Measurements from ENCODE around the gene RFNG.

The RFNG gene

DNA sequence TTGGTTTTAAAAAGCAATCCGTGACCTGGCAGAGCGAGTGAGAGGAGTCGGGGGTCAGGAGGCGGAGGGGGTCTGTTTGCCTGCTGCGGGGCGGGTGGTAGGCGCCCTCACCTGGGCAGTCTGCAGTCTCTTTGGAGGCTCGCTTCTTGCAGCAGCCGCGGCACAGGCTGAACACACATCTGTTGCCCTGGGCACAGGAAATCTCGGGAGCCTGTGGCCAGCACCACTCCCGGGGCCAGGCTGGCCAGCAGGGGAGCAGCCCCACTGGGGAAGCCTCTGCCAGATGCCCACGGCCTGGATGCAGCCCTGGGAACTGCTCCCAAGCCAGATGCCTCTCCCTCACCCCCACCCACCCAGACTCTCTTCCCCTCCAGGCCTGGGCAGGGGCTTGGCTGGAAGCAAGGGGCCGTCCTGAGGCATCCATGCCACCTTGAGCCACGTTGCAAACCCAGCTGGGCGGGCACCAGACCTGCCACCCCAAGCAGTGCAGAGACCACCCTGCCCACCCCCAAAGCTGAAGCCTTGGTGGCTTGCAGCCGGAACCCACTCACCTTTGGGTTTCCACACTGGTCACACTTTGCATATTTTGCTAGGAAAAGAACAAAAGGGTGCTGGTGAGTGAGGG lies 6.7 kb upstream of the RFNG start:
- Histone ChIP-seq H3K4me3 (ENCODE audit: low read depth in 1 of 2, low read length in 2 of 2) (no peak overlapping the region), H3K9ac (ENCODE audit: low read length) (no peak overlapping the region), H3K9me3 (ENCODE audit: low read length) (no peaks in the 10 kb centered on the region), H3K36me3 (ENCODE audit: insufficient read depth, low read length) (peaks cover 51% of the 10 kb centered on the region), H3K27ac (ENCODE audit: low read depth, low read length) (no peak overlapping the region), H3K27me3 (ENCODE audit: control insufficient read depth in 1 of 2, insufficient read depth in 2 of 2, low read length in 2 of 2) (no peaks in the 10 kb centered on the region), H3K4me1 (ENCODE audit: insufficient read depth, low read length) (peaks cover 7% of the 10 kb centered on the region)

DNA sequence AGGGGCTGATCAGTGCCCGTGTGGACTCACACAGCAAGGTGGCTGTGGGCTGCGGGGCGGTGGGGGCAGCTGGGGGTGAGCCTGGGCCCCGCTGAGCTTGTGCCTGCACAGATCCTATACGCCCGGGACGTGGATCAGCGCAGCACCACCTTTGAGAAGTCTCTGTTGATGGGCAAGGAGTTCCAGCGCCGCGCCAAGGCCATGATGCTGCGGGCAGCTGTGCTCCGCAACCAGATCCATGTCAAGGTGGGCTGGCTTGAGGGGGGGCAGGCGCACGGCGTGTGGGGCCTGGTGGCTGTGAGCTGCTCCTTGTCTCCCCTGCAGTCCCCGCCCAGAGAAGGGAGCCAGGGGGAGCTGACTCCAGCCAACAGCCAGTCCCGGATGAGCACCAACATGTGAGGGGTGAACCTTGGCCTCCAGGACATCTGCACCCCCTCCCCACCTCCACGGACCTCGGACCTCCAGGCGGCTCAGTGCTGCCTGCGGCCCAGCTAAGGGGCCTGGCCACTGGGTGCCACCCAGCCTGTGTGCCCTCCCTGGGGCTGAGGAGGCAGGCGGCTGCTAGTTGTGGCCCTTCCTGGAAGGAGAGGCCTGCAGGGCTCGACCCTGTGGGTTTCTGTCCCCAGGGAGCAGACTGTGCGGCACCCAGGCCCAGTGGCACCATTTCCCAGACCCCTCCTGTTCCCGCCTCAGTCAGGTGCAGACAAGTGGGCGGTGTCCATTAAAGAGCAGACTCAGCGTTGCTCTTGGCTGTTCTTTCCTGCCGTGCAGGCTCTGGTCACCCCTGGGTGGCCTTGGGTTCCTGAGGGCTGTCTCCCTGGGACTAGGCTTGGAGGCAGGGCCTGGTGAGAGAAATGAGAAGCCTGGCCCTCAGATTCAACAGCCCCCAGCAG lies 5.4 kb upstream of the RFNG start:
- Histone ChIP-seq H3K9me3 (ENCODE audit: low read length) (no peaks in the 10 kb centered on the region), H3K4me3 (ENCODE audit: low read depth in 1 of 2, low read length in 2 of 2) (no peak overlapping the region), H3K36me3 (ENCODE audit: insufficient read depth, low read length) (peaks cover 39% of the 10 kb centered on the region), H3K27ac (ENCODE audit: low read depth, low read length) (no peak overlapping the region), H3K27me3 (ENCODE audit: control insufficient read depth in 1 of 2, insufficient read depth in 2 of 2, low read length in 2 of 2) (no peaks in the 10 kb centered on the region), H3K9ac (ENCODE audit: low read length) (no peak overlapping the region), H3K4me1 (ENCODE audit: insufficient read depth, low read length) (peaks cover 17% of the 10 kb centered on the region)

DNA sequence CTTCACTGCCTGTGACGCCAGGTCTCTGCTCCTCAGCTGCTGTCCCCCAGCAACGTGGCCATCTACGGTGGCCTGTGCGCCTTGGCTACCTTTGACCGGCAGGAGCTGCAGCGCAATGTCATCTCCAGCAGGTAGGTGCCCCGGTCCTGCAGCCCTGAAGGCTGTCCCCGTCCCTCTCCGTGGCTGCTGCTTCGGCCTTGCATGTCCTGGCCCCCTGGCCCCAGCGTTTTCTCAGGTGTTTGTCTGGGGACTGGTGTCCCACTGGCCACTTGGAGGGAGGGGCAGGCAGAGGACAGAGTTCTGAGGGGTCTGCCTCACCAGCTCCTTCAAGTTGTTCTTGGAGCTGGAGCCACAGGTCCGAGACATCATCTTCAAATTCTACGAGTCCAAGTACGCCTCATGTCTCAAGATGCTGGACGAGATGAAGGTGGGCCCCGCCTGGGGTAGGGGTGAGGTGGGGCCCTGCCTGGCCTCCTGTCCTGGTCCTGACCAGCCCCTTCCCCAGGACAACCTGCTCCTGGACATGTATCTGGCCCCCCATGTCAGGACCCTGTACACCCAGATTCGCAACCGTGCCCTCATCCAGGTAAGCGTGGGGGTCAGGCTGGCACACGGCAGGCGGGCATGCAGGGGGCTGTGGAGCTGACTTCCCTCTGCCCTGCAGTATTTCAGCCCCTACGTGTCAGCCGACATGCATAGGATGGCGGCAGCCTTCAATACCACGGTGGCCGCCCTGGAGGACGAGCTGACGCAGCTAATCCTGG lies 4.5 kb upstream of the RFNG start:
- Histone ChIP-seq H3K9me3 (ENCODE audit: low read length) (no peaks in the 10 kb centered on the region), H3K27me3 (ENCODE audit: control insufficient read depth in 1 of 2, insufficient read depth in 2 of 2, low read length in 2 of 2) (no peaks in the 10 kb centered on the region), H3K36me3 (ENCODE audit: insufficient read depth, low read length) (peaks cover 35% of the 10 kb centered on the region), H3K4me3 (ENCODE audit: low read depth in 1 of 2, low read length in 2 of 2) (no peak overlapping the region), H3K4me1 (ENCODE audit: insufficient read depth, low read length) (peaks cover 17% of the 10 kb centered on the region), H3K27ac (ENCODE audit: low read depth, low read length) (no peak overlapping the region), H3K9ac (ENCODE audit: low read length) (no peak overlapping the region)

DNA sequence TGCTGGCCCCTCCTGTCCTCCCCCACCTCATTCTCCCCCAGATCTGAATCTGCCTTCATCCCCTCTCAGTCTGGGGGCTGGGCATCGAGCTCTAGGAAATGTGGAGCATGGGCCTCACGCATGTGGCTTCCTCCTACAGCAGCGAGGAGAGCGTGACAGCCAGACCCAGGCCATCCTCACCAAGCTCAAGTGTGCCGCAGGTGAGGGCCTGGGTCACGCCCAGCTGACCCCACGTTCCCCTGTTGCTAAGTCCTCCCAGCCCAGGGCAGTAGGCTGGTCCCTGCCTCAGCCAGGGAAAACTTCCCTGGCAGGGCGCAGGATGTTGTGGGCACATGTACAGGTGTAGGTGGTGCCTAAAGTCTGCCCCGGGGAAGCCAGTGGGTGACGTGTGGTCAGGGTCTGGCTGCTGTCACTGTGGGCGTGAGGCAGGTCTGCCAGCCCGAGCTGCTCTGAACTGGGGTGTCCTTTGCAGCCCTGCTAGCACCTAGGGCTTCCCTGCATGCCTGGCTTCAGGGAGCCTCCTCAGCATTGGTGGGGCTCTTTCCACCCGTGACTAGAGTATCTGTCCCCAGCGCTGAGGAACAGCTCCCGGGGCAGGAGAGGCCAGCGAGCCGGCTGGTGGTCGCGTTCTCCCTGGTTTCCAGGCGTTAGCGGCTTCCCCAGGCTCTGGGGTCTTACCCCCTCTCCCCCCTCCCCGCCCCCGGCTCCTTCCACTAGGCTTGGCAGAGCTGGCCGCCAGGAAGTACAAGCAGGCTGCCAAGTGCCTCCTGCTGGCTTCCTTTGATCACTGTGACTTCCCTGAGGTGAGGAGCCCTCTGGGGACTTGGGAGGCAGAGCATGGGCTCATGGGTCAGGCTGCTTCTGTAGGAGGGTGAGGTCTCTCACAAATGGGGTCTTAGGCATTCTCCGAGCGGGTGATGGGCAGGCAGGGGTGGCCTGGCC lies 3.7 kb upstream of the RFNG start:
- peaks cover 26% of the 10 kb centered on the region for H3K36me3 ChIP-seq (ENCODE audit: insufficient read depth, low read length)
- peaks cover 24% of the 10 kb centered on the region for H3K4me1 ChIP-seq (ENCODE audit: insufficient read depth, low read length)
- no peaks in the 10 kb centered on the region for H3K9me3 ChIP-seq (ENCODE audit: low read length)
- no peak overlapping the region for H3K9ac ChIP-seq (ENCODE audit: low read length)
- no peak overlapping the region for H3K4me3 ChIP-seq (ENCODE audit: low read depth in 1 of 2, low read length in 2 of 2)
- H3K27me3 ChIP-seq (ENCODE audit: control insufficient read depth in 1 of 2, insufficient read depth in 2 of 2, low read length in 2 of 2) = no peaks in the 10 kb centered on the region
- H3K27ac ChIP-seq (ENCODE audit: low read depth, low read length) = no peak overlapping the region

DNA sequence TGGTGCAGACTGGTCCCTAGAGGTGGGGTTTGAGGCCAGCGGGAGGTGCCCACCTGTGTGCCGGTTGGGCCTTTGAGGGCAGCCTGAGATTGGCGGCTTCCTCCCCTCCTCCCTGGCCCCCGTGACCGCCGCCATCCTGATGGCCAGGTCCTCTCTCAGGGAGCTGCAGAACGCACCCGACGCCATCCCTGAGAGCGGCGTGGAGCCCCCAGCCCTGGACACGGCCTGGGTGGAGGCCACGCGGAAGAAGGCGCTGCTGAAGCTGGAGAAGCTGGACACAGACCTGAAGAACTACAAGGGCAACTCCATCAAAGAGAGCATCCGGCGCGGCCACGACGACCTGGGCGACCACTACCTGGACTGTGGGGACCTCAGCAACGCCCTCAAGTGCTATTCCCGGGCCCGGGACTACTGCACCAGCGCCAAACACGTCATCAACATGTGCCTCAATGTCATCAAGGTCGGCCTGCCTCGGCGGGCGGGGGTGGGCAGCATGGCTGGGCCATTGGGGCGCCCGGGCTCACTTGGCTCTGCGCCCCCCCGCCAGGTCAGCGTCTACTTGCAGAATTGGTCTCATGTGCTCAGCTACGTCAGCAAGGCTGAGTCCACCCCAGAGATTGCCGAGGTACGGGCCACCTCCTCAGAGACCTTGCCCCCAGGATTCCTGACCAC lies 2.9 kb upstream of the RFNG start:
- no peak overlapping the region for H3K9ac ChIP-seq (ENCODE audit: low read length)
- H3K4me1 ChIP-seq (ENCODE audit: insufficient read depth, low read length) = peaks cover 26% of the 10 kb centered on the region
- peaks cover 22% of the 10 kb centered on the region for H3K36me3 ChIP-seq (ENCODE audit: insufficient read depth, low read length)
- no peak overlapping the region for H3K27ac ChIP-seq (ENCODE audit: low read depth, low read length)
- H3K9me3 ChIP-seq (ENCODE audit: low read length) = no peaks in the 10 kb centered on the region
- no peaks in the 10 kb centered on the region for H3K27me3 ChIP-seq (ENCODE audit: control insufficient read depth in 1 of 2, insufficient read depth in 2 of 2, low read length in 2 of 2)
- H3K4me3 ChIP-seq (ENCODE audit: low read depth in 1 of 2, low read length in 2 of 2) = no peak overlapping the region

DNA sequence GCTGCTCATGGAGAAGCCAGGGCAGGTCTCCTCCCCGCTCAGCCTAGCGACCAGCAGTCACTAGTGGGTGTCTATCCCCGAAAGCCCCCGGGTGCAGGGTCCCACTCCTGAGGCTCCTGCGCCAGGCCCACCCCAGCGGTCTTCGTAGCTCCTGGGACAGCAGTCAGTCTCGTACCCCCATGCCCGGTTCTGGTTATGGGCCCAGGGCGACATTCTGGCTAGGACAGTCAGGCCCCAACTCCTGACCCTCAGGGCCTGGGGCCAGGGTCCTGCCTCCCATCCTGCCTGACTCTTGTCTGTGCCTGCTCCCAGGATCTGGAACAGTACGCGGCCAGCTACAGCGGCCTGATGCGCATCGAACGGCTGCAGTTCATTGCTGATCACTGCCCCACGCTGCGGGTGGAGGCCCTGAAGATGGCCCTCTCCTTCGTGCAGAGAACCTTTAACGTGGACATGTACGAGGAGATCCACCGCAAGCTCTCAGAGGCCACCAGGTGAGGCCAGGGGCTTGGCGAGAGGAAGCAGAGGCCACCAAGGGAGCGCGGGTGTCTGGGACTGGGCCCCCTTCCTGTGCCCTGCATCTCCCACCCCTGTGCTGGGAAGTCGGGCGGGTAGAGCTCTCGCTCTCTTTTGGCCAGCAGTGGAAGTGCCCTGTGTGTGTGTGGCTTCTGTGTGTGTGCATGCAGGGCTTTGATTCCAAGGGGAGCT lies 2.1 kb upstream of the RFNG start:
- Histone ChIP-seq H3K27ac (ENCODE audit: low read depth, low read length) (no peak overlapping the region), H3K4me3 (ENCODE audit: low read depth in 1 of 2, low read length in 2 of 2) (no peak overlapping the region), H3K27me3 (ENCODE audit: control insufficient read depth in 1 of 2, insufficient read depth in 2 of 2, low read length in 2 of 2) (no peaks in the 10 kb centered on the region), H3K9me3 (ENCODE audit: low read length) (no peaks in the 10 kb centered on the region), H3K4me1 (ENCODE audit: insufficient read depth, low read length) (peaks cover 26% of the 10 kb centered on the region), H3K9ac (ENCODE audit: low read length) (no peak overlapping the region), H3K36me3 (ENCODE audit: insufficient read depth, low read length) (peaks cover 22% of the 10 kb centered on the region)

DNA sequence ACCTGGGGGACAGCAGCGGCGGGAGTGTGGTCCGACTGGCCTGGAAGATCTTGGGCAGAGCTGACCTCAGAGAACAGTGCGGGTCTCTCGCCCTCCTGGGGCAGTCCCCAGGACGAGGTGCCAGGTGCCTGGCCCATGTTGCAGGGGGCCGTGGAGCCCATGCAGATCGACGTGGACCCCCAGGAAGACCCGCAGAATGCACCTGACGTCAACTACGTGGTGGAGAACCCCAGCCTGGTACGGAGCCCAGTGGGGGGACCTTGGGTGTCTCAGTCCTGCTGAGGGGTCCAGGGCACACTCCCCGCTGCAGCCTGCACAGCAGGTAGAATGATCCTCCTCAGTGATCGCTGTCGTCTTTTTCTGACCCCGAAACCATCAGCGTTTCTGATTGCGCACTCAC lies 1.5 kb upstream of the RFNG start:
- peak overlapping the region; percentile 75 to 88 for H3K4me3 ChIP-seq (ENCODE audit: low read depth in 1 of 2, low read length in 2 of 2)
- H3K36me3 ChIP-seq (ENCODE audit: insufficient read depth, low read length) = peaks cover 28% of the 10 kb centered on the region
- no peak overlapping the region for H3K27ac ChIP-seq (ENCODE audit: low read depth, low read length)
- no peaks in the 10 kb centered on the region for H3K27me3 ChIP-seq (ENCODE audit: control insufficient read depth in 1 of 2, insufficient read depth in 2 of 2, low read length in 2 of 2)
- no peaks in the 10 kb centered on the region for H3K9me3 ChIP-seq (ENCODE audit: low read length)
- peaks cover 26% of the 10 kb centered on the region for H3K4me1 ChIP-seq (ENCODE audit: insufficient read depth, low read length)
- no peak overlapping the region for H3K9ac ChIP-seq (ENCODE audit: low read length)

DNA sequence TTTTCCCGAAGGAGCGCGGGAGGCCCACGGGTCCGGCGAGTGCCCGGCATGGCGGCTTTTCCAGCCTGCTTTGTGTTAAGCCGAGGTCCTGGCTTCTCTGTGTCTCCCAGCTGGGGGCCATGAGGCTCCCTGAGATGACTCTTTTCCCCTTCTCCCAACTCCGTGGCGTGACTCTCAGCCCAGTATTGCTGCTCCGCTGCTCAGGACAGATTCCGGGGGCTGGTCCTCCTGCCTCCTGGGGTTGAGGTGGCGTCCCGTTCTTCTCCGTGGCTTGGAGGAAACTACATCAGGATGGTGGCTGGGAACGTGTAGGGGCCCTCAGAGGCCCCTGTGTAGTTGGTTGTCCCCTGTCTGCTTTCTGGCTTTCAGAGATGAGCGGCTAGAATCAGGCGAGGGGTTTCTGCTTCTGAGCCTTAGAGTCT lies 1.0 kb upstream of the RFNG start:
- peaks cover 26% of the 10 kb centered on the region for H3K4me1 ChIP-seq (ENCODE audit: insufficient read depth, low read length)
- H3K27ac ChIP-seq (ENCODE audit: low read depth, low read length) = no peak overlapping the region
- H3K36me3 ChIP-seq (ENCODE audit: insufficient read depth, low read length) = peaks cover 27% of the 10 kb centered on the region
- H3K9ac ChIP-seq (ENCODE audit: low read length) = peak overlapping the region; percentile 14
- H3K4me3 ChIP-seq (ENCODE audit: low read depth in 1 of 2, low read length in 2 of 2) = peak overlapping the region; percentile 75 to 88
- H3K9me3 ChIP-seq (ENCODE audit: low read length) = no peaks in the 10 kb centered on the region
- H3K27me3 ChIP-seq (ENCODE audit: control insufficient read depth in 1 of 2, insufficient read depth in 2 of 2, low read length in 2 of 2) = no peaks in the 10 kb centered on the region

DNA sequence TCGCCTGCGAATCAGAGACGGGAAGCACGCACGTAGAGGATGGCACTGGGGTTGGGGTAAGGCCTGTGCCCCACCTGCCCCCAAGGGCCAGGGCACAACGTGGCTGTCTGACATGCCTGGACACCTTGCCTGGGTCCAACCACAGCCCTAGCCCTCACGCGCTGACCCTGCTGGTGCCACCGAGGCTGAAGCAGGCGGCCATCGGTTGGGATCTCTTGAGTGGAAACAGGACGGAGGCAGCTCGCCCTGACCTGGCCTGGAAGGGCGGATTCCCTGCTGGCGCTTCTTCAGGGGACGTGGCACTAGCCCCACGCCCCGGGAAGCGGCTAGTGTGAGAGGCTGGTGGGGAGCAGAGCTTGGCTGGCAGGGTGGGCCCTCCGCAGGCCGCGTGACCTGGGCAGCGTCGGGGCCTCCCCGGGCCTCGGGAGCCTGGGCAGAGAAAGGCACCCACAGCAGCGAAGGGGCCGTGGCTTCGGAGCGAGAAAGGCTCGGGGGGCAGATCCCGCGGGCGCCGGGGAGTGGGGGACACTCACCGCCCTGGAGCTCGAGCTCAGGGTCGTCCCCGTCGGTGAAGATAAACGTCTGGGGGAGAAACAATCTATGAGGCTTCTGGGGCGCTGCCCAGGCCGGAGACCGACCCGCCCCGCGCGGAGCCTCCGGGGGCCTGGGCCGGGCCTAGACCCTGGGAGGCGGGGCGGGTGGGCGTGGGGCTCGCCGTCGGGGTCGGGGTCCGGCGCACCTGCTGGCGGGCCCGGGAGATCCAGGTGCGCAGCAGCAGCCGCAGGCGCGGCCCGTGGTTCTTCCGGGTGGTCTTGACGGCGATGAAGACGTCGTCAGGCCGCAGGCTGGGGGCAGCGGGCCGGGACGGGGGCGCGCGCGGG lies 610 bp downstream of the RFNG start:
- H3K36me3 ChIP-seq (ENCODE audit: insufficient read depth, low read length) = peaks cover 26% of the 10 kb centered on the region
- peak overlapping the region; percentile 65 to 66 for H3K4me3 ChIP-seq (ENCODE audit: low read depth in 1 of 2, low read length in 2 of 2)
- H3K27ac ChIP-seq (ENCODE audit: low read depth, low read length) = no peak overlapping the region
- H3K27me3 ChIP-seq (ENCODE audit: control insufficient read depth in 1 of 2, insufficient read depth in 2 of 2, low read length in 2 of 2) = no peaks in the 10 kb centered on the region
- no peaks in the 10 kb centered on the region for H3K9me3 ChIP-seq (ENCODE audit: low read length)
- H3K4me1 ChIP-seq (ENCODE audit: insufficient read depth, low read length) = peaks cover 26% of the 10 kb centered on the region
- peak overlapping the region; percentile 44 for H3K9ac ChIP-seq (ENCODE audit: low read length)

All from muscle layer of colon (tissue), 2 donors.